Natural killer cell (primary cell): ENCODE results near the gene LTB4R. TPM values are rescaled to one million over a fixed set of nuclear protein-coding genes. Genes with fewer than 3 reads are reported as not detected.

Source experiments
- ATAC-seq, 3 donors: fragments of 150-1000 bp in 2 of 3; fragments of 200-7000 bp in 1 of 3; cut with Tn5 transposase; 1 replicate in 1 of 3; 2 replicates in 2 of 3; pipeline ENCODE4 v1.10.0; 2021; ENCODE audit warnings: mild to moderate bottlenecking in 2 of 3, moderate library complexity in 2 of 3
- DNase-seq, 2 donors: peaks; one replicate each; pipeline versions ENCODE4 v3.0.0 to v3.0.0-alpha.2; 2013 to 2021; ENCODE audit warnings: mixed read lengths in 1 of 2
- H3K27ac ChIP-seq: one replicate; pipeline ENCODE4 v1.5.1; 2013; ENCODE audit warnings: mild to moderate bottlenecking, low read length
- H3K27me3 ChIP-seq: one replicate; pipeline ENCODE4 v1.6.1; 2013; ENCODE audit warnings: low read length; ENCODE audit not compliant: control insufficient read depth, insufficient read depth
- H3K36me3 ChIP-seq: one replicate; pipeline ENCODE4 v1.6.1; 2013; ENCODE audit warnings: low read length; ENCODE audit not compliant: control insufficient read depth, insufficient read depth
- H3K4me1 ChIP-seq: one replicate; pipeline ENCODE4 v1.6.1; 2013; ENCODE audit warnings: low read length; ENCODE audit not compliant: control insufficient read depth, insufficient read depth
- H3K4me3 ChIP-seq: one replicate; pipeline ENCODE4 v1.5.1; 2013; ENCODE audit warnings: low read length
- H3K9me3 ChIP-seq: one replicate; pipeline ENCODE4 v1.6.1; 2013; ENCODE audit warnings: low read length; ENCODE audit not compliant: control insufficient read depth, insufficient read depth
- H3K27ac Mint-ChIP-seq, 2 donors: one replicate each; pipeline ENCODE4 v1.8.0; 2022; ENCODE audit warnings: mild to moderate bottlenecking in 2 of 2, mixed read lengths in 2 of 2, moderate library complexity in 1 of 2
- H3K27me3 Mint-ChIP-seq, 2 donors: one replicate each; pipeline ENCODE4 v1.8.0; 2022; ENCODE audit warnings: low read depth in 2 of 2, mixed read lengths in 2 of 2
- H3K36me3 Mint-ChIP-seq: one replicate; pipeline ENCODE4 v1.8.0; 2022; ENCODE audit warnings: mixed read lengths
- H3K4me1 Mint-ChIP-seq, 2 donors: one replicate each; pipeline ENCODE4 v1.8.0; 2022; ENCODE audit warnings: mixed read lengths in 2 of 2
- H3K4me3 Mint-ChIP-seq: one replicate; pipeline ENCODE4 v1.8.0; 2022; ENCODE audit warnings: mild to moderate bottlenecking, moderate library complexity, mixed read lengths
- H3K9me3 Mint-ChIP-seq, 2 donors: one replicate each; pipeline ENCODE4 v1.8.0; 2022; ENCODE audit warnings: mixed read lengths in 2 of 2
- CTCF ChIP-seq: fragments of 200-600 bp; IDR thresholded peaks from one replicate; pipeline ENCODE4 v1.8.0; 2022; ENCODE audit warnings: antibody characterized with exemption
- whole genome bisulfite sequencing: methylation state at CpG from one replicate; pipeline ENCODE4 v1.1.7; 2013; ENCODE audit warnings: missing lambda C conversion rate; ENCODE audit not compliant: insufficient coverage; 5-methylcytosine and 5-hydroxymethylcytosine counted together
- intact Hi-C: fragments of 100-400 bp; cut with micrococcal nuclease; formaldehyde crosslinking; loops from one replicate; pipeline ENCODE4 v1.14.2; 2022
- total RNA-seq, 4 donors: library from RNA; stranded (reverse); fragments of 120-200 nt in 1 of 4; gene quantifications; one replicate each; pipeline versions ENCODE4 v1.2.3 to v1.2.4, GENCODE V29; 2013 to 2022

The LTB4R gene
- total RNA-seq, 3 donors from 2014 or later (not counting 1 experiment from before 2014, with no cell fraction given) = 33.5 to 55.7 (median 49.7) TPM

GRCh38 chr14:24323341-24323740 lies 12.0 kb downstream of the LTB4R start:
- Mint-ChIP-seq H3K9me3 (no peaks in the 10 kb centered on the region), H3K4me3 (no peak overlapping the region), H3K36me3 (no peaks in the 10 kb centered on the region), H3K4me1 (peaks cover 12 to 20% of the 10 kb centered on the region in 2 donors), H3K27me3 (peaks cover 0 to 8% of the 10 kb centered on the region in 2 donors), H3K27ac (no peak overlapping the region)
- no peak for TF ChIP-seq CTCF
- Histone ChIP-seq H3K4me1 (peaks cover 30% of the 10 kb centered on the region), H3K36me3 (no peaks in the 10 kb centered on the region), H3K27ac (no peak overlapping the region), H3K27me3 (peaks cover 2% of the 10 kb centered on the region), H3K4me3 (no peak overlapping the region), H3K9me3 (no peaks in the 10 kb centered on the region)
- ATAC-seq (no peak), DNase-seq (no peak)
- intact Hi-C loops = no loop called here
- 76% methylated on average over 3 of the region's 3 CpGs for WGBS

GRCh38 chr14:24324024-24324423 lies 12.7 kb downstream of the LTB4R start:
- H3K4me3 Mint-ChIP-seq = no peak overlapping the region
- no peak overlapping the region for H3K27ac Mint-ChIP-seq
- no peaks in the 10 kb centered on the region for H3K9me3 ChIP-seq
- DNase-seq (no peak), ATAC-seq (no peak)
- 83% methylated on average over 5 of the region's 6 CpGs for WGBS
- H3K9me3 Mint-ChIP-seq = no peaks in the 10 kb centered on the region
- H3K4me3 ChIP-seq = no peak overlapping the region
- peaks cover 0 to 8% of the 10 kb centered on the region in 2 donors for H3K27me3 Mint-ChIP-seq
- H3K27me3 ChIP-seq = peaks cover 2% of the 10 kb centered on the region
- no peaks in the 10 kb centered on the region for H3K36me3 Mint-ChIP-seq
- no peaks in the 10 kb centered on the region for H3K36me3 ChIP-seq
- peaks cover 19 to 27% of the 10 kb centered on the region in 2 donors for H3K4me1 Mint-ChIP-seq
- intact Hi-C loops = no loop called here
- no peak for TF ChIP-seq CTCF
- H3K4me1 ChIP-seq = peaks cover 36% of the 10 kb centered on the region
- no peak overlapping the region for H3K27ac ChIP-seq

GRCh38 chr14:24325041-24325530 lies 13.8 kb downstream of the LTB4R start:
- Histone ChIP-seq H3K27ac (no peak overlapping the region), H3K4me3 (no peak overlapping the region), H3K9me3 (no peaks in the 10 kb centered on the region), H3K27me3 (peaks cover 2% of the 10 kb centered on the region), H3K4me1 (peaks cover 46% of the 10 kb centered on the region), H3K36me3 (no peaks in the 10 kb centered on the region)
- WGBS = 66% methylated on average over 5 of the region's 5 CpGs
- DNase-seq (no peak), ATAC-seq (no peak)
- Mint-ChIP-seq H3K9me3 (no peaks in the 10 kb centered on the region), H3K4me1 (peaks cover 30 to 33% of the 10 kb centered on the region in 2 donors), H3K36me3 (no peaks in the 10 kb centered on the region), H3K4me3 (no peak overlapping the region), H3K27ac (no peak overlapping the region), H3K27me3 (peaks cover 0 to 5% of the 10 kb centered on the region in 2 donors)
- intact Hi-C loops = no loop called here
- TF ChIP-seq CTCF = no peak

- 89% methylated on average over 9 of the region's 9 CpGs for WGBS
- Mint-ChIP-seq H3K36me3 (no peaks in the 10 kb centered on the region), H3K27ac (no peak overlapping the region), H3K4me3 (no peak overlapping the region), H3K9me3 (no peaks in the 10 kb centered on the region), H3K27me3 (peaks cover 0 to 3% of the 10 kb centered on the region in 2 donors), H3K4me1 (peaks cover 39 to 41% of the 10 kb centered on the region in 2 donors)
- ATAC-seq = no peak
- H3K4me3 ChIP-seq = no peak overlapping the region
- no peak overlapping the region for H3K27ac ChIP-seq
- intact Hi-C loops = no loop called here
- no peaks in the 10 kb centered on the region for H3K9me3 ChIP-seq
- DNase-seq = no peak
- no peaks in the 10 kb centered on the region for H3K36me3 ChIP-seq
- peaks cover 55% of the 10 kb centered on the region for H3K4me1 ChIP-seq
- peaks cover 2% of the 10 kb centered on the region for H3K27me3 ChIP-seq
- TF ChIP-seq CTCF = no peak
These were observed 14.7 kb downstream of the LTB4R start for GRCh38 chr14:24325963-24326362.
